GM18507 (cell line): ENCODE data around the gene SHISA7.

Source experiments
- DNase-seq: peaks from one replicate; pipeline ENCODE4 v3.0.0; 2011; ENCODE audit warnings: low read depth; ENCODE audit not compliant: insufficient read length; ENCODE audit errors: extremely low spot score
- FAIRE-seq: peaks from 2 replicates; lab custom pipeline; 2011; peaks lifted over from hg19 to GRCh38; lab: Jason Lieb, UNC

Gene SHISA7

DNA sequence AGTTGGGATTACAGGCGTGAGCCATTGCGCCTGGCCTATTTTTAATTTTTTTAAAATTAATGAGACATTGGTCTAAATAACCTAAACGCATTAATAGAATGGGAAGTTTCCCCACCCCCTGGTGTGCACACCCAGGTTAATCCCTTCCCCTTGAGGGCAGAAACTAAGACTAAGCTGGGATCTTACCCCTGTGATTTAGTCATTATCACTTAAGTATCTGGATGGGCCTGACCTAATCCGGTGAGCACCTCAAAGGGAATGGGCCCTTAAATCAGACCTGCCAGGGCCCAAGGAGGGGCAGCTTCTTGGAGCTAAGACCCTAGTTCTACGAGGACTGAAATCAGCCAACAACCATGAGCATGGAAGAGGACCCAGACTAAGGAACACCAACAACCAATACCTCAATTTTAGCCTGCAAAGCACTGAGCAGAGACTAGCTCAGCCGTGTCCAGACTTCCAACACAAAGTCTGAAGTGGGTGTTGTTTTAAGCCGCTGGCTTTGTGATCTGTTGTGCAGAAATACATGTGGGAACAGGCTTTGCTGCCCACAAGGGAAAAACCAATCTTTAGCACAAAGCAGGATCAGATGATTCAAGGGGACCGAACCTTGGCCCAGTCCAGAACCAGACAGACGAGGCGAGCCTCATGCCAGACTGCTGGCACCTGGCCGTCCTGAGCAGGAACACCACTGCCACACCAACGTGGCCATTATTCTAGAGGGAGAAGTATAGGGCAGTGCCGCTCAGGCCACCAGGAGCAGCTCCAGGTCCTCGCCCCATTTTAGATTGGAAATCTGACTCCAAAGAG lies 42.6 kb downstream of the SHISA7 start:
- FAIRE-seq (no peak), DNase-seq (no peak)

DNA sequence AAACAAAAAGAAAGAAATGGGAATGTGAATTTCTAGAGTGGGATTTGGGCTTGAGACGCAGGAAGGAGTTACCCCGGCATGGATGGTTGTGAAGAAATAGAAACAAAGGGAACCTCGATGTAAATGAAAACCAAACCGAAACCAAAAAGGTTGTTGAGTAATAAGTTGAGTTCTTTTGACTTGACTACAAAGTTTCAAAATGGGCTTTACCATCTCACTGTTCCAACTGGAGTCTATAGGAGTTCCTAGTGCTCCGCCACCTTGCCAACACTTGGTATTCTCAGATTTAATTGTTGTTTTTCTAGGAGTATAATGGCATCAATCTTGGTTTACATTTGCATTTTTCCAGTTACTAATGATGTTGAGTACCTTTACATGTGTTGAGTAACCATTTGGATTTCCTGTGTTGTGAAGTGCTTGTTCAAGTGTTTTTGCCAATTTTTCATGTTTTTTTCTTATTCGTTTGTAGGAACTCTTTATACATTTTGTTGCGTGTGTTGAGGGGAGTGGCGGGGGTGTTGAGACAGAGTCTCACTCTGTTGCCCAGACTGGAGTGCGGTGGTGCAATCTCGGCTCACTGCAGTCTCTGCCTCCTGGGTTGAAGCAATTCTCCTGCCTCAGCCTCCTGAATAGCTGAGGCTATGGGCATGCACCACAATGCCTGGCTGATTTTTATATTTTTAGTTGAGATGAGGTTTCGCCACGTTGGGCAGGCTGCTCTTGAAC lies 44.7 kb downstream of the SHISA7 start:
- FAIRE-seq, result peak; percentile 78
- no peak for DNase-seq

DNA sequence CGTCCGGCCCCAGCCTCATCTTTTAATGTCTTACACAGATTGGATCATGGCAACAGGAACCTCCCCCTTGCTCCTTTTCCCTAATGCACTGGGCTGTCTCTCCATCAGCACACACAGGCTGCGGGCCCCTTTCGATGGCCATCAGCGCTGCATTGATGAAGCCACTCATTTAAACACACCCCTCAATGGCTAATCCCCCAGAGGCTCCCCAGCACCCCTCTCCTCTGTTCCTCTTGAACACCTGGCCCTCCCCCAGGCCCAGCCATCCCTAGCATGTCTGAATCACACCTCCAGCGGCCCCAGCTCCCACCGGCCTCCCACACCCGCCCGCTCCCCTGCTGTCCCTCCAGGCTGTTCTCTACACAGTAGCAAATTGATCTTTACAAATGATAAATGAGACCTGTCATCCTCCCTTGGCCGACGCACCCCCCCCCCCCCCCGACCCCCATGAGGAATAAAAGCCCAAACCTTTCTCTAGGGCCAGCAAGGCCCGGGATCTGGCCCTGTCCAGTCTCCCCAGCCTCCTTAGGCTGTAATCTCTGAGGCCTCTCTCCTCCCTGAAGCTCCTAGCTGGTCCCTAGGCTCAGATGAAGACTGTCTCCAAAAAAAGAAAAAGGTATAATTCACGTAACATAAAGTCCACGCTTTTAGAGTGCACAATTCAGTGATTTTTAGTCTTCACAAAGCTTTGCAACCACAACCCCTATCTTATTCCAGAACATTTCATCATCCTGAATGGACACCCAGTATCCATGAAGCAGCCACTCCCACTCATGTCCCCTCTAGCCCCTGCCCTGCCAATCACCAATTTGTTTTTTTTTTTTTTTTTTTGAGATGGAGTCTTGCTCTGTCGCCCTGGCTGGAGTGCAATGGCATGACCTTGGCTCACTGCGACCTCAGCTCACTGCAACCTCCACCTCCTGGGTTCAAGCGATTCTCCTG lies 50.0 kb downstream of the SHISA7 start:
- FAIRE-seq, result no peak
- DNase-seq, result no peak

DNA sequence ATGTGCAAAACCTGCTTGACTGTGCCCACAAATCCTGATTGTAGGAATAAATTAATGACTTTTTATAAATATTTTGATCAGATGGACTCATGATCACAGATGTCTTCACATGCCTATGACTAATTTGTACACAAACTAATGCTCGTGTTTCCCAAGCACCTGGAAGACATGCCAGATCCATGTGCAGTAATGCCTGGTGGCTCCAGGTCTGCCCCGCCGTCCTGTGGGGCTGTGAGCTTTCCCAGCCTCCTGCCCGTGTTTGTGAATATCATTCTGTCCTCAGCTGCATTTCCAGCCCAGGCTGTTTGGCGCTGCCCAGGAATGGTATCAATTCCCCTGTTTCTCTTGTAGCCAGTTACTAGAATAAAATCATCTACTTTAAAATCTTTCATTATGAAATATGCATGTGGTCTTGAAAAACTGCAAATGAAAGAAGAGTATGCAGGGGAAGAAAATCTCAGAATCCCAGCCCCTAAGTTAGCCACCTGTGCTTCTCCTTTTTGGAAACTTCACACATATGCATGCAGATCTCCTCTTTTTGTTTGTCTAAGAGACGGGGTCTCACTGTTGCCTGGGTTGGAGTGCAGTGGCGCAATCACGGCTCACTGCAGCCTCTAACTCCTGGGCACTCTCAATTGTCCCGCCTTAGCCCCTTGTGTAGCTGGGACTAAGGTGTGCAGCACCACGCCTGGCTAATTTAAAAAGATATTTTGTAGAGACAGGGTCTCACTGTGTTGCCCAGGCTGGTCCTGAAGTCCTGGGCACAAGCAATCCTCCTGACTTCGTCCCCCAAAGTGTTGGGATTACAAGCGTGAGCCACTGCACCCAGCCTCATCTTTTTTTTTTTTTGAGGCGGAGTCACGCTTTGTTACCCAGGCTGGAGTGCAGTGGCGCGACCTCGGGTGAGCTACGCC lies 51.1 kb downstream of the SHISA7 start:
- DNase-seq (no peak), FAIRE-seq (no peak)

DNA sequence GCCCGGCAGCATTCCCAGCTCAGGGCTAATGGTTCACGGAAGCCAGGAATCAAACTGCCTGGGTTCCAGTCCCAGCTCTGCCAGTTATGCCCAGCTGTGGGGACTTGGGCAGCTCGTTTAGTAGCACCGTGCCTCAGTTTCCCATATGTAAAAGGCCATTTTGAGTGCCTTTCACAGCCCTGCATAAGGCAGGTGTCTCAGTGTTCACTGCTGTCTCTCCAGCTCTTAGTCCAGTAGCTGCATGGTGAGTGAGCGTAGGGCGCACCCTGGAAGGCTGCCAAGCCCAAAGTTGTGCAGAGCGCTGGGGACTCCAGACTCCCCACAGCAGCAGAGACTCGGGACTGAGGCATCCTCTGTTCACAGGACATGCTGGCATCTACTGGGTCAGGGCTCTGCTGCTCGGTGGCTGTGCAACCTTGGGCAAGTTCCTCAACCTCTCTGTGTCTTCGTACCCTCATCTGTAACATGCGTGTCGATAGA lies 51.9 kb downstream of the SHISA7 start:
- no peak for FAIRE-seq
- no peak for DNase-seq

DNA sequence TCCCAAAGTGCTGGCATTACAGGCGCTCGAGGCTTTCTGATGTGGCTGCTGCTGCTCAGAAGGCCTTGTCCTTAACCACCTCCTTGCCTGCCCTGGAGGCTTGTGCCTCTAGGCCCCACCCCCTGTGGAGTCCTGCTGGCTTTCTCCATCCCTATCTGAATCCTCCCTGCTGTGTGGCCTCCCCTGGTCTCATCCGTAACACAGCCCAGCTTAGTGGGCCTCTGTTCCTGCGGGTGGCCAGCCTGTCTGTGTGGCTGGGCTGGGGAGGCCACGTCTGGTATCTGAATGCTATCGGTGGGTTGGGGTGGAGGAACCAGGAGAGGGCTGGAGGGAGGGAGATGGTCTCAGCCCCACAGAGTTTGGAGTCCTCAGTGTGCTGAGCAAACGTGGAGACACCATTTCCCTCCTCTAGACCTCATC lies 52.6 kb downstream of the SHISA7 start:
- FAIRE-seq, result no peak
- no peak for DNase-seq

DNA sequence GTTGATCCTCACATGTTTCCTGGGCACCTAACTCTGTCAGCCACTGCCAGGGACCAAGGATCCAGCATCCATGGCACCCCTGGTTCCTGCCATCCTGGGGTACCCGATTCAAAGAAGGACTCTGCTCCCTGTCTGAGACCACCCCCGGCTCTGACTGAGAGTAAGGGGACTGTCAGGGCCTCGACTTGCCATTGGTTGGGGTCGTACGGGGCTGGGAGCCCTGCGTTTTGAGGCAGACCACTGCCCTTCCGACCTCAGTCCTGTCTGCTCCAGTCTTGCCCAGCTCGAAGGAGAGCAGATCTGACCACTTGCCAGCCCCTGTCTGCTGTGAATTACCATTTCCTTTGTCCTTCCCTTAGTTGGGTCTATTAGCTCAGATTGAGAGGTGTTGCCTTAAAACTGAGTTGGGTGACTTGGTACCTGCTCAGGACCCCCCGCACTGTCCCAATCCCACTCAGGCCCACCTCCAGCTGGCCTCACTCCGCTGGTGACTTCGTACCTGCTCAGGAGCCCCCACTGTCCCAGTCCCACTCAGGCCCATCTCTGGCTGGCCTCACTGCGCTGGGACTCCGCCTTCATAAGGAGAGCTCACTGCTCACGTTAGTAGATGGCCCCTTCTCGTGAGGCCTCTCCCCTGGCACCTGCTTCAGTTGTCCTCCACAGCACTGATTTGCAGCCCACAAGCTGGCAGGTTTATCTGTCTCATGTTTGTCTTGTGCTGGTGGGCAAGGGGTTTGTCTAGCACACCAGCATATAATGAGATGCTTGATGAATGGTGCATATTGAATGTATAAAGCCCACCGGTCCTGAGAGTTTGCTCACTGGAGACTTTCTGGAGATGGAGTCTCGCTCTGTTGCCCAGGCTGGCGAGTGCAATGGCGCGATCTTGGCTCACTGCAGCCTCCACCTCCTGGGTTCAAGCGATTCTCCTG lies 53.4 kb downstream of the SHISA7 start:
- FAIRE-seq, result no peak

DNA sequence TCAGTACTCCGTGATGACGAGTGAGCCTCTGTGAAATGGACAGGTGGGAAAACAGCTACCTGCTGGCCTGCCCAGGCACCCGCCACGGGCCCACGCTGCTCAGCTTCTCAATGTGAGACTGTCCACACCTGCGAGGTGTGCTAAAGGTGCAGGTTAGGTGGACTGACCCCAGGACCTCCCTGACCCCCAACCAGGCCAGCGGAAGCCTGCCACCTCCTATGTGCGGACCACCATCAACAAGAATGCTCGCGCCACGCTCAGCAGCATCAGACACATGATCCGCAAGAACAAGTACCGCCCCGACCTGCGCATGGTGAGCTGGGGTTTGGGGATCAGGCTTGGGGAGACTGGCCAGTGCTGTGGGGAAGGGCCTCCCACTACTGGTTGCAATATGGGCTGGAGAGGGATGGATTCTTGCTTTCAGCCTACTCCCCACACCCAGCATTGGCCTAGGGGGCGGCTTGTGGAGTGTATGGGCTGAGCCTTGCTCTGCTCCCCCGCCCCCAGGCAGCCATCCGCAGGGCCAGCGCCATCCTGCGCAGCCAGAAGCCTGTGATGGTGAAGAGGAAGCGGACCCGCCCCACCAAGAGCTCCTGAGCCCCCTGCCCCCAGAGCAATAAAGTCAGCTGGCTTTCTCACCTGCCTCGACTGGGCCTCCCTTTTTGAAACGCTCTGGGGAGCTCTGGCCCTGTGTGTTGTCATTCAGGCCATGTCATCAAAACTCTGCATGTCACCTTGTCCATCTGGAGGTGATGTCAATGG lies 55.2 kb downstream of the SHISA7 start:
- FAIRE-seq (no peak), DNase-seq (no peak)

More for the DNA sequence above, 53.4 kb downstream of the SHISA7 start:
- DNase-seq, result no peak

DNA sequence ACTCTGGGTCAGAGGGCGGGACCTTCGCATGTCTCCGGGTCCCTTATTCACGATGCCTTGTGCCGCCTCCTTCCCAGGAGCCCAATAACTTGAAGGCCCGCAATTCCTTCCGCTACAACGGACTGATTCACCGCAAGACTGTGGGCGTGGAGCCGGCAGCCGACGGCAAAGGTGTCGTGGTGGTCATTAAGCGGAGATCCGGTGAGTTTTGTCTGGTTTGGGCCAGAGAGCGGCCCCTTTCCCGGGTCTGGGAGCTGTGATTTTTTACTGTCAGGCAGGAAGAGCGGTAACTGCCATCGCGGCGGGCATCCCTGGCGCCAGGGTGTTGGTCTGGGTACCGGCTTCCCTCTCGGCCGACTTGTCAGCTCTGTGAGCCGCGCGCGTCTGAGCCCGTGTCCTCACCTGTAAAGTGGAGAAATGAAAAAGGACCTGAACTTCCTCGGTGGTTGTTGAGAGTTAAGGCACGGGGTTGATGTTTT lies 56.6 kb downstream of the SHISA7 start:
- DNase-seq (no peak), FAIRE-seq (no peak)

DNA sequence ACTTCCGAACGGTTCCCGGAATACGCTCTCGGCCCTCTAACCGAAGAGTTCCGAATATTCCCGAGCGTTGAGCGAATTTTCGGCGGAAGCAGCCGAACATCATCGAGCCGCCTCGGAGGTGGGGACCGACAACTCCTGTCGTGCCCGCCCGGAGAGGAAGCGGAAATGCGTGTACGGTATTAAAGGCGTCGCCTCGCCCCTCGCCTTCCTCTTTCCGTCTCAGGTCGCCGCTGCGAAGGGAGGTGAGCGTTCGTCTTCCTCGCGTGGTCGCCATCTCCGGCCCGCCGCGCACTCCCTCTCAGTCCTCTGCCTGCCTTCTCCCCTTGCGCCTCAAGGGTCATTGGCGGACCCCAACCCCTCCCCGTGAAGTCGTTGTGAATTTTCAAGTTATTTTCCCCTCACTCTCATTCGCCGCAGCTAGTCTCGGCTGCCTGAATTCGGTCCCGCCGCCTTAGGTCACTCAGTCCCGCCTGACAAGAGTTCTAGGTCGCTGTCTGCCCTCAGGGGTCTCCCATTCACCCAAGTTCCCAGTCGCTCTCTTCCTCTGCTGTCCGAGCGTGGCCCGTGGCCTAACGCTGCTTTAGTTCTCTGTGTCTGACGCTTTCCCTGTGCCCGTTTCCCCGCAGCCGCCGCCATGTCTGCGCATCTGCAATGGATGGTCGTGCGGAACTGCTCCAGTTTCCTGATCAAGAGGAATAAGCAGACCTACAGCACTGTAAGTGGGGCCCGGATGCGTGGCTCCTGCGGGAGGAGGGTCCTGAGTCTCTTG lies 57.2 kb downstream of the SHISA7 start, which contains the start of gene RPL28:
Gene RPL28, plus strand, starts transcription at position 209 of the 769 bp plus-strand sequence. Its CDS starts 426 bp downstream, at position 635.
- DNase-seq (peak; percentile 88), FAIRE-seq (peak; percentile 97)

DNA sequence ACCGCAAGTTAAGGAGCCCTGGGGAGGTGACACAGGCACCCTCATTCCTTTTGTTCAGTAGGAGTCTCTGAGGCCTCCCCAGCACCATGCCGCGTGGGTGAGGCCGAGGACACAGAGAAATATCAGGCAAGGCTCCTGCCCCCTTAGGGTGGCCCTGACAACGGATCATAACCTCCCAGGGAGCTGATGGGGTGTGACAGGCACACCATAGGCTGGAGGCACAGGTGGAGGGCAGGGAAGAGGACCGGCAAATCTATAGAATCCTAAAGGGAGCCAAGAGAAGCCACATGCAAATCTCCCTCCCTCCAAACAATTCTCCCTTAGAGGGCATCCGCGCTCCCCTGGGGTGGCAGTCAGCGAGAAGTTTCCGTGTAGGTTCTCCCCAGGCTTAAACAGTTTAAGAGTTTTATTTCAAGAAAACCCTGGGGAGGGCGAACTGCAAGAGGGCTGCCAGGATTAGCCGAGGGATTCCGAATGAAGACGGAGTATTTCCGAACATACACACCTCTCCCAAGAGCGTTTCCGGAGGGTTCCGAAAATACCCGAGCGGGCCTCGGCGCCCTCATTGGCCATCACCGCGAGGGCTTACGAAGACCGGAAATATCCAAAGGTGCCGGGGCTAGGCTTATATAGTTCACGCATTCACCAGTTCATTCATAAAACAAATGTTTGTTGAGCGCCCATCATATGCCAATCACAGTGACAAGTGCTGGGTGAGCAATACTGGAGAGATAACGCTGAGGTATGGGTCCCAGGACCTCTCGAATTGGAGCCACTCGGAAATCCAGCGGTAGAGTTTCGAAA lies 58.0 kb downstream of the SHISA7 start:
- DNase-seq, result peak; percentile 72
- FAIRE-seq, result no peak

DNA sequence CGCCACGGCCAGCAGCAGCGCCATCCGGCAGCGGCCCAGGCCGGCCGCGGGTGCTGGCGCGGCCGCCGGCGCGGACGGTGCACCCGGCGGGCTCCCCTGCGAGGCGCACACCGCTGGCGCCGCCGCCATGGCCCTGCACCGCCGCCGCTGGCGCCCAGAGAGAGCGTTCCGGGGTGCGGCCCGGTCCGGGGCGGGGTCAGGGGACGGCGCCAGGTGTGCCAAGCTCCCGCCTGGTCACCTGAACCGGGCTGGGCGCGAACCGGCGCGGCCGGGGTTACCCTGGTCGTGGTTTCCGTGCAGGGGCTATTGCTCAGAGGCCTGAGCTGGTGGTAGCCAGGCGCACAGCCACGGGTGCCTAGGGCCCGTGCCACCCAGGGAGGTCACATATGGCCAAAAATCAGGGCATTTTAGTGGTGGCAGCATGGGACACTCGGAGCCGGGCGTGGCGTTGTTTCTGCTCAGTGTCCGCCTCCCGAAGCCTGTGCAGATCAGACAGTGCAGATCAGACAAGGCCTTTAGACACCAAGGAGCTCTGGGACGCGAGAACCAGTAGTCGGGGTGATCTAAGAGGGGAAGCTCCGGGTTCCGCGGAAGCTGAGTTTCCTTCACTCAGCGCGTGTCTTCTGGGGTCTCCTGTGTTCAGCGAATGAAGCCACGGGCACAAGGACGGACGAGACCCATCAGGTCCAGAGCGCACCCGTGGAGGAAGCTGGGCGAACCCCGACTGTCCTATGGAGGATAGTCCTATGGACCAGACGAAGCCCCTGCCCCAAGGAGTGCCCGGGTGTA lies 58.8 kb downstream of the SHISA7 start, which contains the start of gene TMEM238:
Gene TMEM238, minus strand, starts transcription at position 162 of the 789 bp plus-strand sequence. Its CDS starts 33 bp downstream, at position 129.
- FAIRE-seq (no peak), DNase-seq (no peak)

DNA sequence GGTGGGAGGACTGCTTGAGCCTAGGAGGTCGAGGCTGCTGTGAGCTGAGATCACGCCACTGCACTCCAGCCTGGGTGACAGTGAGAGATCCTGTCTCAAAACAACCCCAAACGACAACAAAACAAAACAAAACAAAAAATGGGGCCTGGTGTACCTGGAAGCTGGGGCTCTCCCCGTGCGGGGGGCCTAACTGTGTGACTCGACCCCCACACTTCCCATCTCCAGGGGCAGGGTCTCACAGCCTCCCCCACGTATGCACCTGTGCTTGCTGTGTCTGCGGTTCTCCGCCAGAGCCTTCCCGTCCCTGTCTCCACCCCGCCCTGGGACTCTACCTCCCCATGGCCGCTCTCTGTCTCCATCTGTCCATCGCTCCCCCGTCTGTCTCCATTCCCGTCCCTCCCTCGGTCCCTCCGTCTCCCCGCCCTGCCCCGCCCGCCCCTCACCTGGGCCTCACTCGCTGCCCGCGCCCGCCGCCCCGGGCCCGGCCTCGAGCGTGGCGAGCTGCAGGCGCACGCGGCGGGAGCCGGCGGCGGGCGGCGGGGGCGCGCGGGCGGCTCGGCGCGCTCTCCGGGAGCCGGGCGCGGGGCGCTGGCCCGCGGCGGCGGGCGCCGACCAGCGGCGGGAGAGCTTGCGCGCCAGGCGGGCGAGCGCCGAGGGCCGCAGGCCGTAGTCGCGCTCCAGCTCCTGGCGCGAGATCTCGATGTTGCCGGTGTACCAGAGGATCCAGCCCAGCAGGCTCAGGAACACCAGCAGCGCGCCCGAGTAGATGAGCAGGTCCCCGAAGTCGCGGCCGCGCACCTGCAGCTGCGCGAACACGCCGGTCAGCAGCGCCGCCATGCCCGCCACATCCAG lies 59.6 kb downstream of the SHISA7 start:
- FAIRE-seq, result no peak
- DNase-seq, result peak; percentile 60
